Measurements from ENCODE around the gene IL1RAPL1.
A peak's percentile ranks its signal among the peaks of the same experiment; 100 is the strongest.

DNA sequence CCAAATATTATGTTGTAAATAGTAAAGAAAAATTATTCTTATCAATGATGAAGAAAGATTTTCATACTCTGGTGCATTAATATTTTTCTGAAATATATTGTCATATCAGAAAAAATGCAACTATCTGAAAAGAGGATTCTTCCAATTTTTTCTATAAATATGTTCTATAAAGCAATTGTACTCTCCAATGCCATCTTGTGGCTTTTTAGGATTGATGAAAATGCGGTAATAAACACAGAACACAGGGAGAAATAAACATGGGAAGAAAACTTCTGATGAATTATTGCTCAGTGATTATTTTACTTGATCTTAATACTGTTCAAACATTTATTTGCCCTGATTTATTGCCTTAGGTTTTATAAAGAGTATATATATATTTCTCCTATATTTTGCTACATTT is 215.4 kb downstream of the IL1RAPL1 start:
- TF ChIP-seq, protein P1, sequence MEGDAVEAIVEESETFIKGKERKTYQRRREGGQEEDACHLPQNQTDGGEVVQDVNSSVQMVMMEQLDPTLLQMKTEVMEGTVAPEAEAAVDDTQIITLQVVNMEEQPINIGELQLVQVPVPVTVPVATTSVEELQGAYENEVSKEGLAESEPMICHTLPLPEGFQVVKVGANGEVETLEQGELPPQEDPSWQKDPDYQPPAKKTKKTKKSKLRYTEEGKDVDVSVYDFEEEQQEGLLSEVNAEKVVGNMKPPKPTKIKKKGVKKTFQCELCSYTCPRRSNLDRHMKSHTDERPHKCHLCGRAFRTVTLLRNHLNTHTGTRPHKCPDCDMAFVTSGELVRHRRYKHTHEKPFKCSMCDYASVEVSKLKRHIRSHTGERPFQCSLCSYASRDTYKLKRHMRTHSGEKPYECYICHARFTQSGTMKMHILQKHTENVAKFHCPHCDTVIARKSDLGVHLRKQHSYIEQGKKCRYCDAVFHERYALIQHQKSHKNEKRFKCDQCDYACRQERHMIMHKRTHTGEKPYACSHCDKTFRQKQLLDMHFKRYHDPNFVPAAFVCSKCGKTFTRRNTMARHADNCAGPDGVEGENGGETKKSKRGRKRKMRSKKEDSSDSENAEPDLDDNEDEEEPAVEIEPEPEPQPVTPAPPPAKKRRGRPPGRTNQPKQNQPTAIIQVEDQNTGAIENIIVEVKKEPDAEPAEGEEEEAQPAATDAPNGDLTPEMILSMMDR (IDR thresholded peaks at IDR 0.05), result peak; percentile 34
- TF ChIP-seq POLR2AphosphoS5 (IDR thresholded peaks at IDR 0.05; ENCODE audit: low read depth, low read length) (no peak), TAF1 (IDR thresholded peaks at IDR 0.05; ENCODE audit: borderline replicate concordance, low read depth, low read length) (no peak), NFIC (IDR thresholded peaks at IDR 0.05; ENCODE audit: borderline replicate concordance) (no peak), RFX5 (IDR thresholded peaks at IDR 0.05; ENCODE audit: low read length) (no peak), MXI1 (IDR thresholded peaks at IDR 0.05; ENCODE audit: low read depth, low read length) (no peak), EZH2phosphoT487 (IDR thresholded peaks at IDR 0.05; ENCODE audit: borderline replicate concordance, low read depth) (no peak), RCOR1 (IDR thresholded peaks at IDR 0.05; ENCODE audit: low read length) (no peak), GATA2 (CRISPR knock-in tag; IDR thresholded peaks at IDR 0.05) (no peak), SIN3A (IDR thresholded peaks at IDR 0.05; ENCODE audit: borderline replicate concordance, low read depth, low read length) (no peak), FOXM1 (IDR thresholded peaks at IDR 0.05; ENCODE audit: low read depth) (no peak)
- TF ChIP-seq, protein P2, sequence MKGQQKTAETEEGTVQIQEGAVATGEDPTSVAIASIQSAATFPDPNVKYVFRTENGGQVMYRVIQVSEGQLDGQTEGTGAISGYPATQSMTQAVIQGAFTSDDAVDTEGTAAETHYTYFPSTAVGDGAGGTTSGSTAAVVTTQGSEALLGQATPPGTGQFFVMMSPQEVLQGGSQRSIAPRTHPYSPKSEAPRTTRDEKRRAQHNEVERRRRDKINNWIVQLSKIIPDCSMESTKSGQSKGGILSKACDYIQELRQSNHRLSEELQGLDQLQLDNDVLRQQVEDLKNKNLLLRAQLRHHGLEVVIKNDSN (IDR thresholded peaks at IDR 0.05; ENCODE audit: borderline replicate concordance, low read depth), result no peak
- TF ChIP-seq, protein P3, sequence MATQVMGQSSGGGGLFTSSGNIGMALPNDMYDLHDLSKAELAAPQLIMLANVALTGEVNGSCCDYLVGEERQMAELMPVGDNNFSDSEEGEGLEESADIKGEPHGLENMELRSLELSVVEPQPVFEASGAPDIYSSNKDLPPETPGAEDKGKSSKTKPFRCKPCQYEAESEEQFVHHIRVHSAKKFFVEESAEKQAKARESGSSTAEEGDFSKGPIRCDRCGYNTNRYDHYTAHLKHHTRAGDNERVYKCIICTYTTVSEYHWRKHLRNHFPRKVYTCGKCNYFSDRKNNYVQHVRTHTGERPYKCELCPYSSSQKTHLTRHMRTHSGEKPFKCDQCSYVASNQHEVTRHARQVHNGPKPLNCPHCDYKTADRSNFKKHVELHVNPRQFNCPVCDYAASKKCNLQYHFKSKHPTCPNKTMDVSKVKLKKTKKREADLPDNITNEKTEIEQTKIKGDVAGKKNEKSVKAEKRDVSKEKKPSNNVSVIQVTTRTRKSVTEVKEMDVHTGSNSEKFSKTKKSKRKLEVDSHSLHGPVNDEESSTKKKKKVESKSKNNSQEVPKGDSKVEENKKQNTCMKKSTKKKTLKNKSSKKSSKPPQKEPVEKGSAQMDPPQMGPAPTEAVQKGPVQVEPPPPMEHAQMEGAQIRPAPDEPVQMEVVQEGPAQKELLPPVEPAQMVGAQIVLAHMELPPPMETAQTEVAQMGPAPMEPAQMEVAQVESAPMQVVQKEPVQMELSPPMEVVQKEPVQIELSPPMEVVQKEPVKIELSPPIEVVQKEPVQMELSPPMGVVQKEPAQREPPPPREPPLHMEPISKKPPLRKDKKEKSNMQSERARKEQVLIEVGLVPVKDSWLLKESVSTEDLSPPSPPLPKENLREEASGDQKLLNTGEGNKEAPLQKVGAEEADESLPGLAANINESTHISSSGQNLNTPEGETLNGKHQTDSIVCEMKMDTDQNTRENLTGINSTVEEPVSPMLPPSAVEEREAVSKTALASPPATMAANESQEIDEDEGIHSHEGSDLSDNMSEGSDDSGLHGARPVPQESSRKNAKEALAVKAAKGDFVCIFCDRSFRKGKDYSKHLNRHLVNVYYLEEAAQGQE (IDR thresholded peaks at IDR 0.05; ENCODE audit: low read depth, low read length), result no peak

All from SK-N-SH (cell line).